HG03565 (cell line): ENCODE results near the gene CD96.

Source experiments
- ATAC-seq: cut with Tn5 transposase; IDR thresholded peaks from one replicate; pipeline ENCODE4 v1.9.1; 2021; ENCODE audit warnings: mild to moderate bottlenecking, moderate library complexity; ENCODE audit not compliant: unreplicated experiment

The CD96 gene

GRCh38 chr3:111592143-111592542 is 50.1 kb downstream of the CD96 start:
- no peak for ATAC-seq

GRCh38 chr3:111592936-111593335 is 50.9 kb downstream of the CD96 start:
- no peak for ATAC-seq

GRCh38 chr3:111593666-111594065 is 51.7 kb downstream of the CD96 start:
- ATAC-seq = no peak

DNA sequence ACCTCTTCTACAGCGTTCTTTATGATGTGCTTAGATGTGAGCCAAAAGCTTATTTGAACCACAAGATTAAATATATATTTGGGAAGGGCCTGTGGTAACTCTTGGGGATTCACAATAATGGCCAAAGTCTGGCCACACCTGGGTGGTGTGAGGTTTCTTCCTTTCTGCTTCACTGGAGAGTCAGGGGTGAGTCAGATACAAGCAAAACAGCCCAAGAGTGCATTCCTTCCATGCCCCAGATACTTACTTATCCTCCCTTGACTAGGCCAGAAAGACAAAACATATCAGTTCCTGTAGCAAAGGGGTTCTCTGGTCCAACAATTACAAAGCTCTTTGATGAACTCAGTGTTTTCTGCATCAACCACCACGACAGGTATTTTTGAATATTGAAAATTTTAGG is 52.2 kb downstream of the CD96 start:
- ATAC-seq = peak; percentile 80

DNA sequence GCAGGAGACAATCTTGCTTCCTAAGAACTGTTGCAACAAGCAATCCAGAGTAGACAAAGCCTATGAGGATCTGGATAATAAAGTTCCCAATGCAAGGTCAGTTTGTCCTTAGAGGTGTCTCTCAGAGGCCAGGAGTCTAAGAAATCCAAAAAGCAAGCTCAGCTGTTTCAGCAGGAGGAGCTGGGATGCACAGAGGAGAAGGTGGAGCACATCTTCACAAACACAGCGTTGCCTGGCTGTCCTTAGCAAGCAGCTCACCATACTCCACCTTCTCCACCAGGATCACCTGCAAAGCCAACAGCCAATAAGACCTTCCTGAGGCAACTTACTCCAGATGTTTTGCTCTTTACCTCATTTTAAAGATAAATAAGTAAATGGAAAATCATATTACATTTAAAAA is 52.8 kb downstream of the CD96 start:
- ATAC-seq = no peak

DNA sequence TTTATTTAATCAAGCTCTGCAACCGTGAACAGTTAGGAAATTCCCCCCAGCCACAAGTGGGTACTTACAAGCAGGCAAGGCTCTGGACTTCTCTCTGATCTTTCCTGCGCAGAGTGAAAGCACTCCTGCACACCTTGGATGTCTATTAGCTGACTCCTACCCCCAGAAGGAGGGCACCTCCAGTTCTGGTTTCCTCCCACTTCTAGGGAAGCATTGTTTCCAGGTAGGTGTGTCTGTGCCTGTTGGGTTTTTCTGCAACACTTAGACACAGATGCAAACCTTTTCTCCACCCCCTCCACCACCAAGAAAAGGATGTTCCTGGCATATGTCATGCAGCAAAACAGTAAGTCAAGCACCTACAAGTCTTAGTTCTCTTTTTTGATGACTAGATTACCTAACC is 53.2 kb downstream of the CD96 start, which contains the start of gene ZBED2:
Gene ZBED2, minus strand, starts transcription at position 115 of the 400 bp plus-strand sequence. CDS start 1,145 bp downstream, outside the sequence.
- ATAC-seq = peak; percentile 42

- no peak for ATAC-seq
Measured at GRCh38 chr3:111596328-111596727, 54.3 kb downstream of the CD96 start.

GRCh38 chr3:111598139-111598538 is 56.1 kb downstream of the CD96 start:
- no peak for ATAC-seq

DNA sequence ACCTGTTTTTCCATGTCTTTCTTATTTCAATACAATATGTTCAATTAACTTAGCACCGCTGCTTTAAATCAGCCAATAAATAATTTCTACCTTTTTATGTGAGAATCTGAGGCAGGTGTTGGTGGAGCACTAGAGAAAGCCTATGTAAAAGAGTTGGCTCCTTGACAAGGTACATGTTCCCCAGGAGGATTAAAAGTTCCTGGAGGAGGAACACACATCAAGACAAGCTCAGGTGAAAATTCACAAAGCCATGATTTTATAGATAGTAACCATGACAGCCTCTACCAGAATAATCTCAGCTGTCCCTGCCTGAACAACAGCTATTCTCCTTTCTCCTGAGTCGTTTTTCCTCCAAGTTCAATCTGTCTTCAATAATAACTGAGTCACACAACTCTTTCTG is 56.6 kb downstream of the CD96 start:
- no peak for ATAC-seq

DNA sequence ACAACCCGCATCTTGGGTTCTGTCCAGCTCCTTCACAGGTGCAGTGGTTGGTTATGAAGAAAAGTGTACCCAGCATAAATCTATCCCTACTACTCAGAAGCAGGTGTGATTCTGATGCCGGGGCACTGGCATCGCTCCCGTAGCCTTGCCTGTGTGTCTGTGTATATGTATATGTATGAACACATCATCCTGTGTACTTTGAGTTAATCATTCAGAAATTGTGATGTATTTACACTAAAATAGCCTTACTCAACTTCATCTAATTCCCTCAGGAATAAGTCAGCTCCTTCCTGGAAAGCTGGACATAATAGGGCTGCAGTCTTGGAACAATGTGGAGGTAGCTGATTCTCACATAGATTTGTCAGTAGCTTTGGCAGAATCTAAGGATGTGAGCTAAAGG is 59.8 kb downstream of the CD96 start:
- ATAC-seq = no peak

- peak; percentile 40 for ATAC-seq
Measured at GRCh38 chr3:111603679-111604078, 61.7 kb downstream of the CD96 start.

GRCh38 chr3:111604119-111604518 is 62.1 kb downstream of the CD96 start:
- ATAC-seq = peak; percentile 6

- ATAC-seq = no peak
Measured at GRCh38 chr3:111605018-111605417, 63.0 kb downstream of the CD96 start.

DNA sequence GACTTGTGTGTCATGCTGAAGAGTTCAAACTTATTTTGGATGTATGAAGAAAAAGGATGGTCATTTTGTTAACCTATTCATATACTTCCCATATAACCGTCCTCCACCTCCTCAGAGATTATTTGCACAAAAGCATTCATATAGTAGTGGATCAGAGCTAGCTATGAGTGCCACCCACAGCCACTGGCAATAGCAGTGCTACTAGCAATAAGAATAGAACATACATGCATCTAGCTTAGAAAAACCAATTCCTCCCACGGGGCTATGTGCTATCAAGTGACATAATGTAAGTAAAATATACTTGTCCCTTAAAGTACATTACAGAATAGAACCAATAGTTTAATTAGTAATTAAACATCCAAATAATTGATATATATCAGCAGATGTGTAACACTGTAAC is 63.5 kb downstream of the CD96 start:
- ATAC-seq = no peak

GRCh38 chr3:111607240-111607920 is 65.4 kb downstream of the CD96 start:
- no peak for ATAC-seq

- ATAC-seq = no peak
Measured at GRCh38 chr3:111608383-111608782, 66.4 kb downstream of the CD96 start.

GRCh38 chr3:111609700-111610099 is 67.7 kb downstream of the CD96 start:
- no peak for ATAC-seq

DNA sequence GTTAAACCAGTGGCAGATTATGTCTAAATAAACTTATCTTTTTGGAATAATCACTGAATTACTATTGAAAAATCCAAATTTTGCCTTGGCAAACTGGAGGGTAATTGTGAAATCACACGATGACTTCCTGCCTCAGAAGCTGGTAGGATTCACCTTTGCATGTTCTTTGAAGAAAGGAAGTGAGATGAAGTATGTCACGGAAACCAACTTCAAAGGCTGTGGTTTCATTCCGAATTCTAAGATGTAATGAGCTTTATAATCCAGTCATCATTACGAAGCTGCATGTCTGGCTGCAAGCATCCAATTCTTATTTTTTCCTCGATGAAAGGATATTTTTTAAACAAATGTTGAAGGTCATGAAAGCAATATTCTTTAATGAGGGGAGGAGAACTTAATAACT is 68.2 kb downstream of the CD96 start:
- peak; percentile 93 for ATAC-seq

DNA sequence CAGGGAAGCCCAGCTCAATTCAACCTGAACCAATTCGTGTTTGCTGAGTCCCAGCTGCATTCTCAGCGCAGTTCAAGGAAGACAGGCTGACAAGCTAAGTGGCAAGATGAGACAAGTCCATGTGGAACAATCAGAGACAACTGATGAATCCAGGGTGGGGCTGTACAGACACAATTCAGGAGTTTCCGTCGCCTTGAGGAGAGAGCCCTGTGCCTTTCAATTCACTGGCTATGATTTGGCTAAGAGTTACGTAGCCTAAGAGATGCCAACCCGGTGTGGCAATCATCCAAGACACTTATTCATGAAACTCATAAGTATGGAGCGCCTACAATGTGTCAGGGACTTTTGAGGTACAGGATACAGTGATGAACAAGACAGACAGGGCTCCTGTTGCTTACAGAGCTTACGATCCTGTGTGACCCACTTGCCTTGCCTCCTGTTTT is 68.6 kb downstream of the CD96 start:
- ATAC-seq = peak; percentile 5

DNA sequence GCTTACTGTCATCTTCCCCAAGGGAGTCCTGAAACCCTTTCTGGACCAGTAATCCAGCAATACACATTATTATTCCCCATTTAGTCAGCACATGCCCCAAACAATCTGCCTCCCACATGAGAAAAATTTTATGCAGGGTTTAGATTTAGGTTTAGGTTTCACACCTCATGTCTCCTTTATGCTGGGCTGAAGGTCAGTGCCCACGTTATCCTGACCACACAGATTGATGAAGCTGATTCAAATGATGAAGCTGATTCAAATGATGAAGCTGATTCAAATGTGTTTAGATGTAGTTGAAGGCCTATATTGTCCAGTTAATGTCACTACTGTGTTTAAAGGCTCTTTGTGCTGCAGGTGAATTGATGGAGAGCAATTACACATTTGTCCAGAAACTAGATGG is 71.3 kb downstream of the CD96 start:
- no peak for ATAC-seq

- no peak for ATAC-seq
Measured at GRCh38 chr3:111615880-111616279, 73.9 kb downstream of the CD96 start.

GRCh38 chr3:111616417-111617105 is 74.6 kb downstream of the CD96 start:
- peak; percentile 70 for ATAC-seq
